Measurements from ENCODE around the gene SLC22A23.

SLC22A23 gene

GRCh38 chr6:3421791-3422434 lies 34.9 kb downstream of the SLC22A23 start:
- DNase-seq (ENCODE audit: low spot score), result no peak

GRCh38 chr6:3421143-3421542 lies 35.7 kb downstream of the SLC22A23 start:
- no peak for DNase-seq (ENCODE audit: low spot score)

GRCh38 chr6:3419624-3420272 lies 37.1 kb downstream of the SLC22A23 start:
- peak; percentile 32 for DNase-seq (ENCODE audit: low spot score)

GRCh38 chr6:3418496-3419060 lies 38.3 kb downstream of the SLC22A23 start:
- DNase-seq (ENCODE audit: low spot score), result no peak

- DNase-seq (ENCODE audit: low spot score), result no peak
Measured at GRCh38 chr6:3417473-3417872, 39.4 kb downstream of the SLC22A23 start.

GRCh38 chr6:3415490-3415889 lies 41.4 kb downstream of the SLC22A23 start:
- no peak for DNase-seq (ENCODE audit: low spot score)

GRCh38 chr6:3415082-3415453 lies 41.8 kb downstream of the SLC22A23 start:
- DNase-seq (ENCODE audit: low spot score), result no peak

- DNase-seq (ENCODE audit: low spot score), result no peak
Measured at GRCh38 chr6:3414327-3415081, 42.3 kb downstream of the SLC22A23 start.

- DNase-seq (ENCODE audit: low spot score), result no peak
Measured at GRCh38 chr6:3413592-3413991, 43.3 kb downstream of the SLC22A23 start.

- no peak for DNase-seq (ENCODE audit: low spot score)
Measured at GRCh38 chr6:3412779-3413500, 43.9 kb downstream of the SLC22A23 start.

- no peak for DNase-seq (ENCODE audit: low spot score)
Measured at GRCh38 chr6:3411967-3412778, 44.7 kb downstream of the SLC22A23 start.

GRCh38 chr6:3410385-3411360 lies 46.2 kb downstream of the SLC22A23 start:
- peak; percentile 47 for DNase-seq (ENCODE audit: low spot score)

GRCh38 chr6:3409699-3410384 lies 47.0 kb downstream of the SLC22A23 start:
- DNase-seq (ENCODE audit: low spot score), result peak; percentile 61

GRCh38 chr6:3408665-3409064 lies 48.2 kb downstream of the SLC22A23 start:
- DNase-seq (ENCODE audit: low spot score), result no peak

GRCh38 chr6:3407840-3408239 lies 49.0 kb downstream of the SLC22A23 start:
- no peak for DNase-seq (ENCODE audit: low spot score)

GRCh38 chr6:3406891-3407809 lies 49.7 kb downstream of the SLC22A23 start:
- DNase-seq (ENCODE audit: low spot score), result no peak

- no peak for DNase-seq (ENCODE audit: low spot score)
Measured at GRCh38 chr6:3406362-3406821, 50.5 kb downstream of the SLC22A23 start.

GRCh38 chr6:3405679-3406078 lies 51.2 kb downstream of the SLC22A23 start:
- peak; percentile 47 for DNase-seq (ENCODE audit: low spot score)

Measured in LoVo (cell line).